IgD-negative memory B cell (primary cell): ENCODE measurements around the gene GPR15LG. TPM values are rescaled to one million over a fixed set of nuclear protein-coding genes. Genes with fewer than 3 reads are reported as not detected.

ENCODE experiments used
- H3K27ac Mint-ChIP-seq, 3 donors: one replicate each; pipeline ENCODE4 v1.8.0; 2020 to 2022; ENCODE audit warnings: mild to moderate bottlenecking in 3 of 3, mixed read lengths in 3 of 3, moderate library complexity in 1 of 3
- H3K27me3 Mint-ChIP-seq: one replicate; pipeline ENCODE4 v1.8.0; 2021; ENCODE audit warnings: mixed read lengths
- H3K36me3 Mint-ChIP-seq: one replicate; pipeline ENCODE4 v1.8.0; 2020; ENCODE audit warnings: mild to moderate bottlenecking, mixed read lengths
- H3K4me1 Mint-ChIP-seq, 3 donors: one replicate each; pipeline ENCODE4 v1.8.0; 2020 to 2022; ENCODE audit warnings: mixed read lengths in 3 of 3, mild to moderate bottlenecking in 1 of 3
- H3K4me3 Mint-ChIP-seq, 4 donors: one replicate each; pipeline ENCODE4 v1.8.0; 2020 to 2022; ENCODE audit warnings: mild to moderate bottlenecking in 4 of 4, mixed read lengths in 4 of 4, moderate library complexity in 3 of 4
- H3K9me3 Mint-ChIP-seq, 3 donors: one replicate each; pipeline ENCODE4 v1.8.0; 2020 to 2021; ENCODE audit warnings: mixed read lengths in 3 of 3, mild to moderate bottlenecking in 1 of 3
- polyA plus RNA-seq: library from polyadenylated mRNA; unstranded; fragments of 300-500 nt; fragmentation: Illumina TruSeq; gene quantifications from one replicate; pipeline ENCODE4 v1.2.3, GENCODE V29; 2021

Gene GPR15LG
- polyA plus RNA-seq, 1 donor from 2014 or later = not detected

DNA sequence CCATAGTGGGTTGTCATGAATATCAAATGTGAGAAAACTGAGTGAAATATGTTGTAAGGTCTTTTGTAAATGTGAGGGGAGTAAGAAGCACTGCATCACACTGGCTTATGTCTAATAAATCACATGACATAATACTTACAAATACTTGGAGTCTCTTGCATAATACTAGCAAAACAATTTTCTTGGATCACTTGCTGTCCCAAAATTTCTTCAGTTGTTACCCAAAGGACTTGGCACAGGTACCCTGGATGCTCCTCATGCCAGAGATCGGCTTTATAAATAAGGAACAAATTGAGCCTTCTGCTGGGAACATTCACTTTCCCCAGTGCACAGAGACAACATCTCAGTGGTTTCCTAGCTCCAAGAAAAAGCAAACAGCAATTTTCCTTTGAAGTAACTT, 56.8 kb downstream of the GPR15LG start:
- H3K27me3 Mint-ChIP-seq = peaks cover 9% of the 10 kb centered on the region
- no peak overlapping the region for H3K27ac Mint-ChIP-seq
- no peaks in the 10 kb centered on the region for H3K4me1 Mint-ChIP-seq
- H3K9me3 Mint-ChIP-seq = peaks cover 0 to 4% (median 0%) of the 10 kb centered on the region in 3 donors
- H3K4me3 Mint-ChIP-seq = no peak overlapping the region
- no peaks in the 10 kb centered on the region for H3K36me3 Mint-ChIP-seq

DNA sequence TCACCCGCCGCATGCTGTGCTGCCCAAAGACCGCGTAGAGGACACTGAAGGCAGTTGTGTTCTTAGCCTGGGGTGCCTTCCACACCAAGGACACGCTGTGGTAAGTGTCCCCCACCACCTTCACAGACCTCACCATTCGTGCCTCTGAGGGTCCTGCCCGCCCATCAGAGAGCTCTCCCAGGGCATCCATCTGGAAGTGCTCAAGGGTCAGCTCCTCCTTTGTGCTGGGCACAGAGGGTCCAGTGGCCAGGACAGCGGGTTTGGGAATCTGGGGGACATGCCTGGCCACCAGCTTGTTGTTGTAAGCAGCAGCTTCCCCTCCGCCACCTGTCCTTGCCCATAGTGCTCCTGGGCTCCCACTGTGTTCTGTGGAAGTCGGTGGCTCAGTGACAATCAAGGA, 58.8 kb downstream of the GPR15LG start:
- Mint-ChIP-seq H3K9me3 (peaks cover 0 to 4% (median 0%) of the 10 kb centered on the region in 3 donors), H3K4me1 (no peaks in the 10 kb centered on the region)

DNA sequence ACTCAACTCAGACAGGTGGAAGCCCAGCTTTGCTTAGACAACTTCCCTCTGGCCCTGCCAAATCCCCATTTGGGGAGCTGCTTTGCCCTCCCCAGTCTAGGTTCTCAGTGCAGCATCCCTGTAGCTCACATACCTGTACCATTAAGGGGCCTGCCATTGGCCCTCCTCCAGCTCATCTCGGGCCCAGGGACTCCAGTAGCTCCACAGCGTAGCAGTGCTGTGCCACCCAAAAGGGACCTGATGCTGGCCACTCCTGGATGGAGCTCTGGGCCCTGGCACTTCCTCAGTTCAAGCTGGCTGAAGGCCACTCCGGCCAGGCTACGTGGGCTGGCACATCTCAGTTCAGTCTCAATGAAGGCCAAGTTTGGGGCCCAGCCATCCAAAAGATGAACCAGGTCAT, 60.3 kb downstream of the GPR15LG start:
- H3K36me3 Mint-ChIP-seq = no peaks in the 10 kb centered on the region

More for the DNA sequence above, 58.8 kb downstream of the GPR15LG start:
- Mint-ChIP-seq H3K4me3 (no peak overlapping the region), H3K27ac (no peak overlapping the region), H3K36me3 (no peaks in the 10 kb centered on the region), H3K27me3 (peaks cover 5% of the 10 kb centered on the region)

DNA sequence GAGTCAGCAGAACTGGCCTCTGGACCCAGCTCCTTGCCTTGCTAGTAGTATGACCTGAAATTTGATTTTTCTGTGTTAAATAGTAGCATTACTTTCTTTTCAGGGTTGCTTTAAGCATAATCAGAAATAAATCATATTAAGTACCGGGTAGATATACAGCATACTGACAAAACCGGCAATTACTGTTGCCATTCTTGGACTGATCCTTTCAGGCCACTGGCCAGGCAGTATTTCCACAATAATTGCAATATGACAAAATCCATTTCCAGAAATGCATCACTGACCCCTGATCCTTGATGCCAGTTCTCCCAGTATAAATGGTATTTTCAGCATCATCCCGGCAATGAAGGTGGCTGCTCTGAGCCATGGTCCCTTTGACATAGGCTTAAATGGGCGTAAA, 60.9 kb downstream of the GPR15LG start:
- H3K27ac Mint-ChIP-seq = no peak overlapping the region
- H3K27me3 Mint-ChIP-seq = peaks cover 7% of the 10 kb centered on the region
- peaks cover 0 to 2% (median 0%) of the 10 kb centered on the region in 3 donors for H3K9me3 Mint-ChIP-seq
- H3K4me1 Mint-ChIP-seq = no peaks in the 10 kb centered on the region
- no peak overlapping the region for H3K4me3 Mint-ChIP-seq
- no peaks in the 10 kb centered on the region for H3K36me3 Mint-ChIP-seq

More for the DNA sequence above, 60.3 kb downstream of the GPR15LG start:
- Mint-ChIP-seq H3K4me3 (no peak overlapping the region), H3K4me1 (no peaks in the 10 kb centered on the region), H3K27me3 (peaks cover 7% of the 10 kb centered on the region), H3K9me3 (peaks cover 0 to 3% (median 0%) of the 10 kb centered on the region in 3 donors), H3K27ac (no peak overlapping the region)

Other genes starting within 250 kb of the GPR15LG start
- 226 TPM for gene GHITM, start 34.3 kb upstream of the GPR15LG start, polyA plus RNA-seq
- gene CDHR1, start 20.7 kb downstream of the GPR15LG start, polyA plus RNA-seq = not detected
- not detected for gene LRIT2, start 51.7 kb downstream of the GPR15LG start, polyA plus RNA-seq
- not detected for gene LRIT1, start 67.7 kb downstream of the GPR15LG start, polyA plus RNA-seq
- not detected for gene RGR, start 71.3 kb downstream of the GPR15LG start, polyA plus RNA-seq
- gene CCSER2, start 154.8 kb downstream of the GPR15LG start, polyA plus RNA-seq = 41.3 TPM